Measurements from ENCODE around the gene IFNAR1. TPM values are rescaled to one million over a fixed set of nuclear protein-coding genes. Genes with fewer than 3 reads are reported as not detected.
A peak's percentile ranks its signal among the peaks of the same experiment; 100 is the strongest.
"Not testable (repeated sequence)": the region's sequence is repeated elsewhere in the genome, so short reads cannot be mapped to it uniquely, and the experiment has no call there.

Gene IFNAR1
- total RNA-seq, 1 experiment from 2014 or later = 16.2 TPM

DNA sequence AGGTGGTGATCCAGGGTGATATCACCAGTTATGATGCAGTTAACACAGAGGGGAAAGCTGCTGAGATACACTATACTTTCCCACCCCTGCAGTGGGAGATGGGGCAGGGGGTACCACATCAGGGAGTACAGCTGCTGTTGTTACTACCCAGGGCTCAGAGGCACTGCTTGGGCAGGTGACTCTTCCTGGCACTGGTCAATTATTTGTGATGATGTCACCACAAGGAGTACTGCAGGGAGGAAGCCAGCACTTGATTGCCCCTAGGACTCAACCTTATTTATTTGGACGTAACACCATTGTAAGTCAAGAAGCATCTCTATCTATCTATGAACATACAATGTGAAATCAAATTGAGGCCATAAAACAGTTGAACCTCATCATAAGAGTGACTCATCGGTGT, 10.1 kb downstream of the IFNAR1 start:
- Histone ChIP-seq H3K27ac (no peak overlapping the region), H3K36me3 (peaks cover 40% of the 10 kb centered on the region), H3K4me3 (no peak overlapping the region), H3K9me3 (replicated peaks) (peaks cover 5% of the 10 kb centered on the region; the same call in 1 of the 2 replicates), H3K4me1 (replicated peaks) (no peaks in the 10 kb centered on the region), H3K27me3 (replicated peaks) (no peaks in the 10 kb centered on the region)
- no peak for DNase-seq (ENCODE audit: low read depth in 1 of 2, low spot score in 2 of 2)

DNA sequence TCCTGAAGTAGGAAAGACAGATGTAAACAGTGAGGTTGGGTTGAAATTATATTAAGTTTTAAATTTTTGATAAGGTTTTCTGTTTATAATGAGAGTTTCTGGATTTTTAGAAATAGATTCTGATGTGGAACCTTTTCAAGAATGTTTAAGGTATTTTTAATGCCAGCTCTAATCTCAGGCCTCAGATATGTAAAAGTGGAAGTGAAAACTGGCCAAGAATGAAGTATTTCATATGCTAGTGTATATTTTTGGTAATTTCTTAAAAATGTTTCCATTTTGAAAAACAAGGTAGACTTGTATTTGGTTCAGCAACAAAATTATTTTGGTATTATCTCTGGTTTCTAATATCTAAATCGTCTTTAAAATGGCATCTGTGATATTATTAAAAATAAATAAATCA, 14.4 kb downstream of the IFNAR1 start:
- Histone ChIP-seq H3K4me1 (replicated peaks) (no peaks in the 10 kb centered on the region), H3K4me3 (no peak overlapping the region), H3K27ac (no peak overlapping the region), H3K9me3 (replicated peaks) (no peaks in the 10 kb centered on the region), H3K27me3 (replicated peaks) (no peaks in the 10 kb centered on the region), H3K36me3 (peaks cover 36% of the 10 kb centered on the region)
- no peak for DNase-seq (ENCODE audit: low read depth in 1 of 2, low spot score in 2 of 2)

DNA sequence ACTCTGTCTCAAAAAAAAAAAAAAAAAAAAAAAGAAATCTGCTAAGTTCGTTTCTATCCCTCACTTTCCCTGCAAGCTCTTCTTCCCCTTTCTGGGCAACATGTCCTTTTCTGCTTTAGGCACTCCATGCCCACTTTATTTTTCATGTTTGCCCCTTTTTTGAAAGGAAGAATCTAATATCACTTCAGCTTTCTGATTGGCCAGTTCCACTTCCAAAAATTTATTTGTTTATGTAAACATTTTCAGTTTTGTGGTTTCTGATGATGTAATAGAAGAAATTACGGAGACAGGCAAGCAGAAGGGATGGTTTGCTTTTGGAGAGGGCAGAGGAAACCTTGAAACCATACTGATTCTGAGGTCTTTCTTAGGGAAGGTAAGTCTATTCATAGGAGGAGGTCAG, 15.1 kb downstream of the IFNAR1 start:
- Histone ChIP-seq H3K27ac (no peak overlapping the region), H3K27me3 (replicated peaks) (no peaks in the 10 kb centered on the region), H3K36me3 (peaks cover 36% of the 10 kb centered on the region), H3K4me1 (replicated peaks) (no peaks in the 10 kb centered on the region), H3K9me3 (replicated peaks) (no peaks in the 10 kb centered on the region), H3K4me3 (no peak overlapping the region)
- no peak for DNase-seq (ENCODE audit: low read depth in 1 of 2, low spot score in 2 of 2)

DNA sequence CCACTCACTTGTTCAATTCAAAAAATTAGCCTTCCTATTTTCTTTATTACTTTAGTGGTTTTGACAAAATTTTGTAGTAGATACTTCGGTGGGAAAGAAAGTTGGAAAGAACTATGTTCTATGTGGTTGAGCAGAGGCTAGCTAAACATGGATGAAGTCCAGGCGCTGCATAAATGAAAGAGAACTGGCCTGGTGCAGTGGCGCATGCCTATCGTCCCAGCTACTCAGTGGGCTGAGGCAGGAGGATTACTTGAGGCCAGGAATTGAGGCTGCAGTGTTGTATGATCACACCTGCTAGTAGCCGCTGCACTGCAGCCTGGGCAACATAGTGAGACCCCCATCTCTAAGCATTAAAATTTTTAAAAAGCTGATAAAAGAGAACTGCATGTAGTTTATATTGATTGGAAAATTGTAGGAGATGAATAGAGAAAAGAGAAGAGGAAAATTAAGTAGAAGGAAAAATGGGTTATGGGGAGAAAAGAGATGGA, 21.0 kb downstream of the IFNAR1 start:
- Histone ChIP-seq H3K36me3 (peaks cover 53% of the 10 kb centered on the region), H3K4me3 (no peak overlapping the region), H3K4me1 (replicated peaks) (no peaks in the 10 kb centered on the region; the same call in 1 of the 2 replicates), H3K9me3 (replicated peaks) (no peaks in the 10 kb centered on the region), H3K27ac (no peak overlapping the region), H3K27me3 (replicated peaks) (no peaks in the 10 kb centered on the region)
- no peak for DNase-seq (ENCODE audit: low read depth in 1 of 2, low spot score in 2 of 2)

DNA sequence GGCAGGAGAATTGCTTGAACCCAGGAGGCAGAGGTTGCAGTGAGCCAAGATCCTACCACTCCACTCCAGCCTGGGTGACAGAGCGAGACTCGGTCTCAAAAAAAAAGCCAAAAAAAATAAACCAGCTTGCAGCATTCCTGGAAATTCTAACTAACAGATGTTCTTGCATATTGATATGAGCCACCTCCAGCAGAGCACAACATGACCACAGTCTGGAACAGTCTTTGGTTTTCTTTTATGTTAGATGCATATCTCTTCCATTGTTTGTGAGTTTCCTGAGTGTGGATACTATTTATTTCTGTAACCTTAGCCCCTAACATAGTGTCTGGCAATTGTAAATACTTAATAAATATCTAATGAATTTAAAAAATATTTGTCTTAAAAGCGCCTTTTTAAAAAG, 23.9 kb downstream of the IFNAR1 start:
- Histone ChIP-seq H3K4me1 (replicated peaks) (no peaks in the 10 kb centered on the region; the same call in 1 of the 2 replicates), H3K36me3 (peaks cover 41% of the 10 kb centered on the region), H3K27me3 (replicated peaks) (no peaks in the 10 kb centered on the region), H3K27ac (no peak overlapping the region), H3K4me3 (no peak overlapping the region), H3K9me3 (replicated peaks) (no peaks in the 10 kb centered on the region)
- DNase-seq (ENCODE audit: low read depth in 1 of 2, low spot score in 2 of 2) = no peak

- Histone ChIP-seq H3K4me1 (replicated peaks) (no peaks in the 10 kb centered on the region; the same call in 1 of the 2 replicates), H3K27ac (no peak overlapping the region), H3K27me3 (replicated peaks) (no peaks in the 10 kb centered on the region), H3K4me3 (no peak overlapping the region), H3K36me3 (peaks cover 55% of the 10 kb centered on the region), H3K9me3 (replicated peaks) (no peaks in the 10 kb centered on the region)
- no peak for DNase-seq (ENCODE audit: low read depth in 1 of 2, low spot score in 2 of 2)
Observed at GRCh38 chr21:33350676-33351075, 25.9 kb downstream of the IFNAR1 start.

DNA sequence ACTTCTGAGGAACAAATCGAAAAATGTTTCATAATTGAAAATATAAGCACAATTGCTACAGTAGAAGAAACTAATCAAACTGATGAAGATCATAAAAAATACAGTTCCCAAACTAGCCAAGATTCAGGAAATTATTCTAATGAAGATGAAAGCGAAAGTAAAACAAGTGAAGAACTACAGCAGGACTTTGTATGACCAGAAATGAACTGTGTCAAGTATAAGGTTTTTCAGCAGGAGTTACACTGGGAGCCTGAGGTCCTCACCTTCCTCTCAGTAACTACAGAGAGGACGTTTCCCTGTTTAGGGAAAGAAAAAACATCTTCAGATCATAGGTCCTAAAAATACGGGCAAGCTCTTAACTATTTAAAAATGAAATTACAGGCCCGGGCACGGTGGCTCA, 30.6 kb downstream of the IFNAR1 start:
- Histone ChIP-seq H3K27ac (no peak overlapping the region), H3K4me3 (no peak overlapping the region), H3K4me1 (replicated peaks) (peaks cover 7% of the 10 kb centered on the region), H3K9me3 (replicated peaks) (no peaks in the 10 kb centered on the region), H3K27me3 (replicated peaks) (no peaks in the 10 kb centered on the region), H3K36me3 (peaks cover 37% of the 10 kb centered on the region)
- no peak for DNase-seq (ENCODE audit: low read depth in 1 of 2, low spot score in 2 of 2)

GRCh38 chr21:33355996-33356395, 31.2 kb downstream of the IFNAR1 start:
- H3K27ac ChIP-seq = no peak overlapping the region
- DNase-seq (ENCODE audit: low read depth in 1 of 2, low spot score in 2 of 2) = no peak

GRCh38 chr21:33357177-33357576, 32.4 kb downstream of the IFNAR1 start:
- DNase-seq (ENCODE audit: low read depth in 1 of 2, low spot score in 2 of 2) = no peak
- peaks cover 26% of the 10 kb centered on the region for H3K36me3 ChIP-seq
- no peak overlapping the region for H3K4me3 ChIP-seq
- H3K4me1 ChIP-seq (replicated peaks) = peaks cover 21% of the 10 kb centered on the region
- H3K27ac ChIP-seq = no peak overlapping the region
- H3K27me3 ChIP-seq (replicated peaks) = no peaks in the 10 kb centered on the region
- H3K9me3 ChIP-seq (replicated peaks) = no peaks in the 10 kb centered on the region

More at GRCh38 chr21:33355996-33356395, 31.2 kb downstream of the IFNAR1 start:
- H3K4me1 ChIP-seq (replicated peaks) = peaks cover 13% of the 10 kb centered on the region
- H3K36me3 ChIP-seq = peaks cover 30% of the 10 kb centered on the region
- H3K9me3 ChIP-seq (replicated peaks) = no peaks in the 10 kb centered on the region
- H3K27me3 ChIP-seq (replicated peaks) = no peaks in the 10 kb centered on the region
- H3K4me3 ChIP-seq = no peak overlapping the region

DNA sequence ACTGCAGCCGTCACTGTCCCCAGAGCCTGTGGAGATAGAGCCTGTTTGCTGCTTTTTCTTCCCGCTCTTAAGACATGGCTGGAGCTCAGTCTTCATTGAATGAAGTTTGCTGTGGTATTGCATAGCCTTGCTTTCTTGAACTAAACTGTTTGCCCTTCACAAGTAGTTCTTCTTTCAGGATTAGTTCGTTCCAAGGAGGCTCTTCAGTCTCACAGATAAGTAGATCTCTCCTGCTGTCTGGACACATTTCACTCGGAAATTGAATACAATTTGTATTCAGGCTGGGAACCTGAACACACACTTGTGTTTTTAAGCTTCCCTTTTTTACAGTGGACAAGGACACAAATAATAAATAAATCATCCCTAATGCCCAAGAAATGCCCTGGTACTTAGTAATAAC, 34.7 kb downstream of the IFNAR1 start:
- Histone ChIP-seq H3K9me3 (replicated peaks) (no peaks in the 10 kb centered on the region), H3K36me3 (peaks cover 22% of the 10 kb centered on the region), H3K27me3 (replicated peaks) (no peaks in the 10 kb centered on the region), H3K4me3 (no peak overlapping the region), H3K4me1 (replicated peaks) (peaks cover 21% of the 10 kb centered on the region), H3K27ac (no peak overlapping the region)
- DNase-seq (ENCODE audit: low read depth in 1 of 2, low spot score in 2 of 2) = no peak

- no peak overlapping the region for H3K4me3 ChIP-seq
- H3K4me1 ChIP-seq (replicated peaks) = peaks cover 21% of the 10 kb centered on the region
- H3K9me3 ChIP-seq (replicated peaks) = no peaks in the 10 kb centered on the region
- no peaks in the 10 kb centered on the region for H3K27me3 ChIP-seq (replicated peaks)
- DNase-seq (ENCODE audit: low read depth in 1 of 2, low spot score in 2 of 2) = peak in 1 of 2 experiments; percentile 44
- H3K36me3 ChIP-seq = peaks cover 15% of the 10 kb centered on the region
- H3K27ac ChIP-seq = no peak overlapping the region
Observed at GRCh38 chr21:33360281-33360680, 35.5 kb downstream of the IFNAR1 start.

DNA sequence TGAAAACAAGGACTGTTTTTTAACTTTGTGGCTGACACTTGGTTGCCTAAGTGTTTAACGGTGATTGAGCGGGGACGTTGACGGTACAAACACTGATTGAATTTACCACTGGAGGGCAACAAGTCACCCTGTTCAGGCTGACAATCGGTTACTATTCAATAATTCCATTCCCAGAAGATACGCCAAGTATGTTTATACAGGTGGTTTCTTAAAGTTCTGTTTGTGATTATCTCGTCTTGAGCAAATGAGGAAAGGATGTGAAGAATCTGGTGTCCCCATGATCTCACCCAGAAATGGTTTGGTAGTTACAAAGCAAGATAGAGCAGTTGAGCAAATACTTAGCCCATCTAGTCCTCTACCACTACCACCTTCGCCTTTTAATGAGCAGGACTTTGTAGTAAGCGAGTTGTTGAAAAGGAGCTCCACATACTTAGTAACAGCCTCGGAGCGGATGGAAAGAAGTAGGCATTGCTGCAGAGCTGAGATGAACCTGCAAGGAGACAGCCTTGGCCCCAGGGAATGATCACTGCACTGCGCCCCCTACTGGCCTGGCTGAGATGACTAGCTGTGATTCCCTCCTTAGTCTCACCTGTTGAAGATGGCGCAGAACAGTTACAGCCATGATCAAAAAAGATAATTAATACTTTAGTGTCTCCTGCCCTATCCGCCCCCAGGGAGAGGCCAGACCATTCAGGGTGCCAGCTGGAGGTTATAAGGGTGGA, 36.3 kb downstream of the IFNAR1 start:
- Histone ChIP-seq H3K36me3 (peaks cover 7% of the 10 kb centered on the region), H3K4me3 (no peak overlapping the region), H3K4me1 (replicated peaks) (peaks cover 21% of the 10 kb centered on the region), H3K27me3 (replicated peaks) (no peaks in the 10 kb centered on the region), H3K27ac (no peak overlapping the region), H3K9me3 (replicated peaks) (no peaks in the 10 kb centered on the region)
- peak; percentile 66 to 70 for DNase-seq (ENCODE audit: low read depth in 1 of 2, low spot score in 2 of 2)

GRCh38 chr21:33362044-33362555, 37.3 kb downstream of the IFNAR1 start:
- no peaks in the 10 kb centered on the region for H3K27me3 ChIP-seq (replicated peaks)
- no peak for DNase-seq (ENCODE audit: low read depth in 1 of 2, low spot score in 2 of 2)
- no peak overlapping the region for H3K4me3 ChIP-seq
- peaks cover 21% of the 10 kb centered on the region for H3K4me1 ChIP-seq (replicated peaks)
- no peak overlapping the region for H3K27ac ChIP-seq
- no peaks in the 10 kb centered on the region for H3K36me3 ChIP-seq
- peaks cover 6% of the 10 kb centered on the region; the same call in 1 of the 2 replicates for H3K9me3 ChIP-seq (replicated peaks)

DNA sequence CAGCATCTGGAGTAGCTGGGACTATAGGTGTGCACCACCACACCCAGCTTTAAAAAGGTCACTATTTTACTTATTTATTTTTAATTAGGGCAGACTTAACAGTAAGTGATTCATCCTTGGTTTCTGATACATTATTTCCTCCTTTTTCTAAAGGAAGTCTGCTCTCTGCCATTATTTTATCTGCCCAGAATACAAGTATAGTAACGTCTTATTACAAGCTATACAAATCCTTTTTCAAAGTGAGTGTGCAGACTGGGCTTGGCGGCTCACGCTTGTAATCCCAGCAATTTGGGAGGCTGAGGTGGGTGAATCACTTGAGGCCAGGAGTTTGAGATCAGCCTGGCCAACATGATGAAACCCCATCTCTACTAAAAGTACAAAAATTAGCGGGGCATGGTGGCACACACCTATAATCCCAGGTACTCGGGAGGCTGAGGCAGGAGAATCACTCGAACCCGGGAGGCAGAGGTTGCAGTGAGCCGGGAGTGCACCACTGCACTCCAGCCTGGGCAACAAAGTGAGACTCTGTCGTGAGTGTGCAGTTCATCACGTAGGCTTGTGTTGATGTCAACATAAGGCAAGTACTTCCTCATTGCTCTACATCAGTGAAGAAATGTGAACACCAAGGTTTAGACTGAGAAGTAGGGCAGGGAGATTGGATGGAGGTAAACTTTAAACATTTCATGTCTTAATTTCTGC, 39.3 kb downstream of the IFNAR1 start:
- H3K4me1 ChIP-seq (replicated peaks) = peaks cover 21% of the 10 kb centered on the region
- H3K4me3 ChIP-seq; H3K27me3 ChIP-seq (replicated peaks); H3K36me3 ChIP-seq; H3K27ac ChIP-seq; DNase-seq (ENCODE audit: low read depth in 1 of 2, low spot score in 2 of 2): not testable (repeated sequence)
- peaks cover 14% of the 10 kb centered on the region; the same call in 1 of the 2 replicates for H3K9me3 ChIP-seq (replicated peaks)
